Stimulated activated CD8-positive, alpha-beta memory T cell treated with anti-CD3 and anti-CD28 coated beads, Interleukin-7, amount 100 ng/mL, for 1 hour (primary cell): Measurements from ENCODE around the gene GAB2.

Source experiments
- DNase-seq, 2 donors: peaks; one replicate each; pipeline ENCODE4 v3.0.0-alpha.2; 2020; ENCODE audit warnings: low read depth in 2 of 2

The GAB2 gene

GRCh38 chr11:78207532-78208256 lies 209.9 kb downstream of the GAB2 start:
- no peak for DNase-seq

- no peak for DNase-seq
Observed at GRCh38 chr11:78205691-78206090, 211.9 kb downstream of the GAB2 start.

DNA sequence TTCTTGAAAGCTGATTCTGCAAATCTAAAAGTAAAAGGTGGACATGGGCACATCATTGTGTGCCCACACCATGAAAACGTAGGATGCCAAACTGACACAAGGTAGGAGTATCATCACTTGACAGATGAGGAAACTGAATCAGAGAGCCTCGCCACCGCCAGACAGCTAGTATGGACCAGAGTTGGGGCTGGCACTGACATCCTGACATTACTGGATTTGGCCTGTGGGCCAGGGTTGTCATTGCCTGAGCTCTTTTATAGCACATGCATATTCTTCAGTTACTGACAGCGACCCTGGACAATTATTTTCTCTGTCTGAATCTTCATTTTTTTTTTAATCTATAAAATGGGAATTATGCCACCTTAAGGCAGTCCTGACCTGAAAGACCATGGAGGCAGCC lies 212.4 kb downstream of the GAB2 start:
- DNase-seq, result no peak

DNA sequence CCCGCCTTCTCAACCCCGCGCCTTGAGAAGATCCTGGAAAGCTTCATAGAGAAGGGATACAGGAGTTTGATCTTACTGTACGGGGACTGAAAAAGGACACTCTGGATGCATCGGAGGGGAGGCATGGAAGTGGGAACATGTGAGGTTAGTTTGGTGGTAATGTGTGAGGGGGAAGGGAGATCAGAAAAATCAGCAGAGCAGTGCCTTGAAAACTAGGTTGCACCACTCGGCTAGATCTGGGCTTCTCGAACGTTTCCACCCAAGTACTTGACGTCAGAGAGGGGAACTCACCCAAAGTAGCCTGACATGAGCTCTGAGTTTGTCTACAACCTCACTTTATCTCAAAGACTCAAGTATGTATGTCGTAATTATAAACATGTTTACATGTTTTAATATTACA lies 214.4 kb downstream of the GAB2 start:
- peak in 1 of 2 donors; percentile 7 for DNase-seq

DNA sequence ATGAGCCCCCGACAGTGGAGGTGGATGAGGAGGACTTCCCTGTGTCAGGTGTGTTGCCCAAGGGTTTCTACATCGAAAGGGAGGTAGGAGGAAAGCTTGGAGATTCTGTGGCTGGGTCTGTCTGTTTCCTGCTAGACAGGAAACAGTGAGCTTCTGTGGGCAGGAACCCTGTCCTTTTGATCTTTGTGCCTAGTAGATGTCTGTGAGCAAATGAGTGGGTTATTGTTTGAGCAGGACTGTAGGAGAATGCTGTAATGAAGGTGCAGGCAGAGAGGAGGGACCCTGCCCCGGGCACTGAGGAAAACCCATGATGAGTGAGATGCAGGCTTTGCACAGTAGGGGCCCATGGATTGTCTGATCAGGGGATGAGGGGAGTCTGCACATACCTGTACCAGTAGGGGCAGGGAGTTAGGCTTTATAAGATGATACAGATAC lies 214.9 kb downstream of the GAB2 start:
- DNase-seq, result peak in 1 of 2 donors; percentile 5

GRCh38 chr11:78201096-78201818 lies 216.4 kb downstream of the GAB2 start:
- DNase-seq, result no peak

- DNase-seq, result no peak
Observed at GRCh38 chr11:78200553-78200952, 217.1 kb downstream of the GAB2 start.

DNA sequence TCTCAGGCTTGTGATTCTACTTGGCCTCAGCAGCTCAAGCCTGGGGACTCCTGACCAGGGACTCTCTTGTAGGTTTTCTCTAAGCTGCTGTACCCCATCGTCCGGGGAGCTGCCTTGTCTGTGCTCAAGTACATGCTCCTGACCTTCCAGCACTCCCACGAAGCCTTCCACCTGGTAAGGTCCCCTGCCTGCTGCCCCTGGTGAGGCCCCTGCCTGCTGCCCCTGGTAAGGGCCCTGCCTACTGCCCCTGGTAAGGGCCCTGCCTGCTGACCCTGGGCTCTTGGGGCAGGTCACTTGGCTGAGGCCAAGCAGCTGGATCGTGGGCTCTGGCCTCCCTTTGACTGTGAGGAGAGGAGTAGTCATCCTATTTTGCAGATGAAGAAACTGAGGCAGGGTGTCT lies 217.6 kb downstream of the GAB2 start:
- no peak for DNase-seq

GRCh38 chr11:78199653-78200015 lies 218.0 kb downstream of the GAB2 start:
- no peak for DNase-seq

DNA sequence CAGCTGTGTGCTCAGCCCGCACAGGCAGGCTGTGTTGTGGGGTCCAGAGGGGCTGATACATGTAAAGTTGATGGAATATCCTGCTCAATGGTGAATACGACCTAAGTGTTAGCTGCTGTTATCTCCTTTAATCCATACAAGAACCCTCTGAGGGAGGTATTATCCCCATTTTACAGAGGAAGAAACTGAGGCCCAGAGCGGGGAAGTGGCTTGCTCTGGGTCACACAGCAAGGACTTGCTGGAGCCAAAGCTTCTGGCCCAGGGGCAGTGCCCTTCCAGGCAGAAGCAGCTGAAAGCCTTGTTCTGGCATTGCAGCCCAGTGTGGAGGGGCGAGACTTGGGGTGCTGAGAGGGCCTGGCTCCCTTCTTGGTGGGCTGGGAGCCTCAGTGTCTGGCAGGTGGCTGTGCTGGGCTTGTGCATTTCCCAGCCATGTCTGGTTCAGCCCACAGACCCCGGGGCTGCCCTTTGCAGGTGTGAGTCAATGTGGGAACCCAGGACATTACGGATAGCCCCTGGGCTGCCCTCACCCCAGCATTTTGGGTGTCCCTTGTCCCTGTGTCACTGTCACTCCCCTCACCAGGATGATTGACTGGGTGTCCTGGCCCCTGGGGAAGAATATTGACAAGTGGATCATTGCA lies 218.5 kb downstream of the GAB2 start:
- no peak for DNase-seq

DNA sequence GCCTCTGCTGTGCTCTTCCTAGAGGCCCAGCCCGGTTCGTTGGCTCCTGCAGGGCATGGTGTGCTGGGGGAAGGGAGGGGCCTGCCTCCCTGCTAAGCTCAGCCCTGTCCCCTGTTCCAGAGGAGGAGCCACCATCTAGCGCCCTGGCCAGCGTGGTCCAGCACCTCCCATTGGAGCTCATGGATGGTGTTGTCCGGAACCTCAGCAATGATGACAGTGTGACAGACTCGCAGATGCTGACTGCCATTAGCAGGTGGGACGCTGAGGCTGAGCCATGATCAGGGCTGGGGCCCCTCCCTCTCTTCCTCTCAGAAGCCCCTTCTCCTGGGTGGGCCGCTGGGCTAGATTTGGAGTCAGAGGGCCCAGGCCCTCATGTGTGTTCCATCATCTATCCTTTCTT lies 219.8 kb downstream of the GAB2 start:
- no peak for DNase-seq

- DNase-seq, result no peak
Observed at GRCh38 chr11:78196661-78197091, 220.9 kb downstream of the GAB2 start.

- no peak for DNase-seq
Observed at GRCh38 chr11:78195917-78196560, 221.6 kb downstream of the GAB2 start.

GRCh38 chr11:78194490-78194889 lies 223.1 kb downstream of the GAB2 start:
- no peak for DNase-seq

DNA sequence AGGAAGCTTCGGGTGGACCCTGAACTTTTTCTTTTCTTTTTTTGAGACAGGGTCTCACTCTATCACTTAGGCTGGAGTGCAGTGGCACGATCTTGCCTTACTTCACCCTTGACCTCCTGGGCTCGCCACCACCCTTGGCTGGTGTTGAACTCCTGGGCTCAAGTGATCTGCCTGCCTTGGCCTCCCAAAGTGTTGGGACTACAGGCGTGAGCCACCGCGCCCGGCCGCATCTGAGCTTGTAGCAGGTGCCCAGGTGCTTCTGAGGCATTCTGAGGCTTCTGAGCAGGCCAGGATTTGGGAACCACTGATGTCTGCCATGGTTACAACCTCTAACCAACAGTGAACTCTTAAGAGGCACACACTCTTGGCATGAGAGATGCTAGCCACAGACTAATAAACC lies 223.8 kb downstream of the GAB2 start:
- DNase-seq, result no peak

DNA sequence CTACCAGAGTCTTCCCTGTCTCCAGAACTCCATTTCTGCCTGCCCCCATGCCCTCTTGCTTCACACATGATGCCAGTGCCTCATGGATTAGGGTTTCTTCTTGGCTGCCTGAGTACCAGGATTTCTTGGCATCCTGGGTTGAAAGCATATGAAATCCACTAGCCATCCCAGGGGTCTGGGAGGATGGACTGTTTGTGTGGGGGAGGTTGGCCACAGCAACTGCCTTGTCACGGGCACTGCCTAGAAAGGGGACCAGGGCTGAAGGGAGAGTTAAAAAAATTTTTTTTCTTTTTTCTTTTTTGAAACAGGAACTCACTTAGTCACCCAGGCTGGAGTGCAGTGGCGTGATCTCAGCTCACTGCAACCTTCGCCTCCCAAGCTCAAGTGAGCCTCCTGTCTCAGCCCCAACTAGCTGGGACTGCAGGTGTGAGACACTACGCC lies 224.7 kb downstream of the GAB2 start:
- no peak for DNase-seq

GRCh38 chr11:78192223-78192719 lies 225.3 kb downstream of the GAB2 start:
- no peak for DNase-seq

- DNase-seq, result no peak
Observed at GRCh38 chr11:78190871-78191538, 226.6 kb downstream of the GAB2 start.

- no peak for DNase-seq
Observed at GRCh38 chr11:78190374-78190773, 227.2 kb downstream of the GAB2 start.

GRCh38 chr11:78189851-78190250 lies 227.8 kb downstream of the GAB2 start:
- DNase-seq, result no peak

DNA sequence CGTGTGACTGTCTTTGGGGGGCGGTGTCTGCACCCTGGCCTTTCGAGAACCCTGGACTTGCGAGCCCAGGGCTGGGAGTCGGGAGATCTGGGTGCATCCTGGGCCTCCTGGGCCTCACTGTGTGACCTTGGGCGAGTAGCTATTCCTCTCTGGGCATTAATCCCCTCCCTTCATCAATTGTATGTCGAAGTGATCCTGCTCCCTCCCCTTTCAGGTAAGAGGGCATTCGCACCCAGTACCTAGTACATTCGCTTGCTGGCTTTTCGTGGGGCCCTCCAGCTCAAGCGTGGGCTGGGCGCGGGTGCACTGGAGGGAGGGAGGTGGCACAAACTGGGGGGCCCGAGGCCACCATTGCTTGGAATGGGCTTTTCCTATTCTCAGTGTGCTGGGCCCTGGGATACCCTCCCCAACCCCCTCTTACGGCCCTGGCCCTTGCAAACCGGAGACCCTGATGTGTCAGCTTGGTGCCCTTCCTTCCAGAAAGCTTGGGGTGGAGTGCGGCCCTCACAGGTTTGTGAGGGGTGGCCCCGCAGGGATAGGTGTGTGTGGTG lies 228.4 kb downstream of the GAB2 start:
- no peak for DNase-seq
